HepG2 (cell line): ENCODE data around the gene C2CD2. TPM values are rescaled to one million over a fixed set of nuclear protein-coding genes. Genes with fewer than 3 reads are reported as not detected.

Experiments
- ADNP ChIP-seq: sonication (generic); formaldehyde crosslinking; IDR thresholded peaks from 2 replicates; pipeline ENCODE4 v1.4.0; 2020; ENCODE audit warnings: missing genetic modification reagents
- ATAD3A ChIP-seq: sonication (generic); formaldehyde crosslinking; IDR thresholded peaks from 2 replicates; pipeline ENCODE4 v1.4.0; 2020; ENCODE audit warnings: missing genetic modification reagents
- DDIT3 ChIP-seq: sonication (generic); formaldehyde crosslinking; IDR thresholded peaks from 2 replicates; pipeline ENCODE4 v1.4.0; 2020; ENCODE audit warnings: mild to moderate bottlenecking, missing genetic modification reagents
- DMTF1 ChIP-seq: sonication (generic); formaldehyde crosslinking; IDR thresholded peaks from 2 replicates; pipeline ENCODE4 v1.4.0; 2020; ENCODE audit warnings: mild to moderate bottlenecking, missing genetic modification reagents
- ELF1 ChIP-seq: sonication (generic); formaldehyde crosslinking; IDR thresholded peaks from 2 replicates; pipeline ENCODE4 v1.4.0; 2020; ENCODE audit warnings: missing genetic modification reagents
- ELF4 ChIP-seq: sonication (generic); formaldehyde crosslinking; IDR thresholded peaks from 2 replicates; pipeline ENCODE4 v1.5.0; 2020; ENCODE audit warnings: missing genetic modification reagents, mild to moderate bottlenecking, moderate library complexity, borderline replicate concordance
- HDAC6 ChIP-seq: fragments of 200-600 bp; sonication (generic); IDR thresholded peaks from 2 replicates; pipeline ENCODE4 v1.7.0; 2017; ENCODE audit warnings: mild to moderate bottlenecking, antibody characterized with exemption, low read length, low read depth
- HOXA3 ChIP-seq: sonication (generic); formaldehyde crosslinking; IDR thresholded peaks from 2 replicates; pipeline ENCODE4 v1.5.0; 2020; ENCODE audit warnings: missing genetic modification reagents
- MEIS2 ChIP-seq: sonication (generic); formaldehyde crosslinking; IDR thresholded peaks from 2 replicates; pipeline ENCODE4 v1.9.0; 2021; ENCODE audit warnings: mild to moderate bottlenecking, missing genetic modification reagents
- NAIF1 ChIP-seq: sonication (generic); formaldehyde crosslinking; IDR thresholded peaks from 2 replicates; pipeline ENCODE4 v1.5.0; 2020; ENCODE audit warnings: mild to moderate bottlenecking, missing genetic modification reagents, borderline replicate concordance
- NFE2L1 ChIP-seq: sonication (generic); formaldehyde crosslinking; IDR thresholded peaks from 2 replicates; pipeline ENCODE4 v1.4.0; 2020; ENCODE audit warnings: missing genetic modification reagents, mild to moderate bottlenecking, borderline replicate concordance
- NR3C1 ChIP-seq: sonication (generic); formaldehyde crosslinking; IDR thresholded peaks from 2 replicates; pipeline ENCODE4 v1.4.0; 2020; ENCODE audit warnings: missing genetic modification reagents
- PHF21A ChIP-seq: sonication (generic); formaldehyde crosslinking; IDR thresholded peaks from 2 replicates; pipeline ENCODE4 v1.5.0; 2020; ENCODE audit warnings: mild to moderate bottlenecking, missing genetic modification reagents
- RXRB ChIP-seq: IDR thresholded peaks from 2 replicates; pipeline ENCODE4 v1.6.1; 2016; ENCODE audit warnings: borderline replicate concordance, missing genetic modification reagents, missing compliant biosample characterization
- SALL2 ChIP-seq: sonication (generic); formaldehyde crosslinking; IDR thresholded peaks from 2 replicates; pipeline ENCODE4 v1.8.1; 2023; ENCODE audit warnings: mild to moderate bottlenecking, missing genetic modification reagents, inconsistent platforms
- SKIL ChIP-seq: sonication (generic); formaldehyde crosslinking; IDR thresholded peaks from 2 replicates; pipeline ENCODE4 v1.8.0; 2022; ENCODE audit warnings: missing genetic modification reagents, mild to moderate bottlenecking, moderate library complexity, borderline replicate concordance
- SSRP1 ChIP-seq: IDR thresholded peaks from 2 replicates; pipeline ENCODE4 v1.6.1; 2016; ENCODE audit warnings: control low read depth
- ZC3H4 ChIP-seq: sonication (generic); formaldehyde crosslinking; IDR thresholded peaks from 2 replicates; pipeline ENCODE4 v1.4.0; 2020; ENCODE audit warnings: missing genetic modification reagents, borderline replicate concordance
- ZFP82 ChIP-seq: sonication (generic); formaldehyde crosslinking; IDR thresholded peaks from 2 replicates; pipeline ENCODE4 v1.5.1; 2020; ENCODE audit warnings: mild to moderate bottlenecking, missing genetic modification reagents, borderline replicate concordance
- ZFYVE20 ChIP-seq: sonication (generic); formaldehyde crosslinking; IDR thresholded peaks from 2 replicates; pipeline ENCODE4 v1.8.0; 2023; ENCODE audit warnings: low read depth, mild to moderate bottlenecking, moderate library complexity, missing genetic modification reagents, borderline replicate concordance
- ZNF484 ChIP-seq: sonication (generic); formaldehyde crosslinking; IDR thresholded peaks from 2 replicates; pipeline ENCODE4 v1.5.1; 2020; ENCODE audit warnings: mild to moderate bottlenecking, low read depth, missing genetic modification reagents, borderline replicate concordance
- ZNF589 ChIP-seq: sonication (generic); formaldehyde crosslinking; conservative IDR thresholded peaks from 2 replicates; pipeline ENCODE4 v1.8.0; 2022; ENCODE audit warnings: mild to moderate bottlenecking, moderate library complexity, missing genetic modification reagents
- ZNF75D ChIP-seq: sonication (generic); formaldehyde crosslinking; IDR thresholded peaks from 2 replicates; pipeline ENCODE4 v1.8.1; 2023; ENCODE audit warnings: missing genetic modification reagents, mild to moderate bottlenecking, borderline replicate concordance
- ZNF770 ChIP-seq: sonication (generic); formaldehyde crosslinking; IDR thresholded peaks from 2 replicates; pipeline ENCODE4 v1.5.0; 2020; ENCODE audit warnings: mild to moderate bottlenecking, missing genetic modification reagents
- polyA plus RNA-seq, 8 experiments: library from polyadenylated mRNA; depleted of rRNA in 3 of 8; stranded (reverse) in 7 of 8; unstranded in 1 of 8; fragments of >200 nt; fragmentation: Illumina TruSeq in 4 of 8; extraction: Trizol in 4 of 8; gene quantifications; 2 replicates each; pipeline versions ENCODE4 v1.2.1 to v1.2.3, GENCODE V29; 2011 to 2016; ENCODE audit warnings: low read depth in 4 of 8, missing spikeins in 1 of 8, mixed read lengths in 1 of 8; ENCODE audit not compliant: insufficient read depth in 1 of 8
- total RNA-seq, 5 experiments: library from RNA; depleted of rRNA; stranded (reverse); fragments of >200 nt; fragmentation: Illumina TruSeq; extraction: Trizol; gene quantifications; 2 replicates each; pipeline ENCODE4 v1.2.3, GENCODE V29; 2016; ENCODE audit warnings: low read depth in 1 of 5

The C2CD2 gene
- total and polyA plus RNA-seq, 2 of the 13 experiments (the other 11 are each of a cell fraction or from before 2014, with no cell fraction given): 12.5 to 19.7 TPM

- TF ChIP-seq SALL2 (CRISPR knock-in tag) (no peak), MEIS2 (CRISPR knock-in tag) (no peak), ZNF770 (CRISPR knock-in tag) (no peak), ADNP (CRISPR knock-in tag) (no peak), ATAD3A (CRISPR knock-in tag) (no peak), ZNF589 (CRISPR knock-in tag) (no peak), ZFP82 (no peak), ZFYVE20 (CRISPR knock-in tag) (no peak), ELF4 (no peak), ZC3H4 (CRISPR knock-in tag) (no peak), SKIL (no peak), NAIF1 (CRISPR knock-in tag) (no peak), DMTF1 (CRISPR knock-in tag) (no peak), HOXA3 (peak; percentile 9; the same call in 1 of the 2 replicates), NR3C1 (CRISPR knock-in tag) (no peak), ZNF484 (CRISPR knock-in tag) (no peak), PHF21A (CRISPR knock-in tag) (no peak), RXRB (no peak), NFE2L1 (CRISPR knock-in tag) (no peak), SSRP1 (no peak), HDAC6 (no peak), ZNF75D (CRISPR knock-in tag) (no peak), DDIT3 (no peak), ELF1 (CRISPR knock-in tag) (0 out of 2 replicates have a peak, but pooled peaks have one; percentile 18)
Observed at GRCh38 chr21:41879190-41879998, 74.4 kb downstream of the C2CD2 start, which contains the start of gene PRDM15 (continued).
